Muscle of leg (tissue), 11 donors: Measurements from ENCODE around the gene TSEN15. TPM values are rescaled to one million over a fixed set of nuclear protein-coding genes. Genes with fewer than 3 reads are reported as not detected.

Source experiments
- DNase-seq: peaks from one replicate; pipeline ENCODE4 v3.0.0; 2013
- H3K27ac ChIP-seq: one replicate; pipeline ENCODE4 v1.5.1; 2013; ENCODE audit warnings: mild to moderate bottlenecking, low read length, control low read depth
- H3K27me3 ChIP-seq: one replicate; pipeline ENCODE4 v1.6.1; 2013; ENCODE audit warnings: low read length; ENCODE audit not compliant: control insufficient read depth, insufficient read depth
- H3K36me3 ChIP-seq: one replicate; pipeline ENCODE4 v1.6.1; 2013; ENCODE audit warnings: low read length; ENCODE audit not compliant: control insufficient read depth, insufficient read depth
- H3K4me1 ChIP-seq: one replicate; pipeline ENCODE4 v1.6.1; 2013; ENCODE audit warnings: low read length; ENCODE audit not compliant: control insufficient read depth, insufficient read depth
- H3K4me3 ChIP-seq: one replicate; pipeline ENCODE4 v1.5.1; 2013; ENCODE audit warnings: low read length, control low read depth
- H3K9me3 ChIP-seq: replicated peaks from 2 replicates; pipeline ENCODE4 v1.6.1; 2013; ENCODE audit warnings: low read depth, low read length; ENCODE audit not compliant: control insufficient read depth
- WGBS: methylation state at CpG from one replicate; pipeline ENCODE4 v1.1.5; 2013; ENCODE audit warnings: missing lambda C conversion rate; ENCODE audit not compliant: insufficient coverage; 5-methylcytosine and 5-hydroxymethylcytosine counted together
- polyA plus RNA-seq, 8 donors: library from polyadenylated mRNA; unstranded; fragments of 120-200 nt; gene quantifications; one replicate each; pipeline versions ENCODE4 v1.2.1 to v1.2.3, GENCODE V29; 2013; ENCODE audit warnings: inconsistent platforms in 1 of 8, low replicate concordance in 1 of 8; ENCODE audit not compliant: insufficient read length in 8 of 8, insufficient read depth in 1 of 8
- total RNA-seq: library from RNA; stranded (reverse); fragments of 120-200 nt; gene quantifications from one replicate; pipeline ENCODE4 v1.2.4, GENCODE V29; 2013

The TSEN15 gene
- total and polyA plus RNA-seq, 9 donors = 30.4 to 42.2 (median 34.1) TPM

DNA sequence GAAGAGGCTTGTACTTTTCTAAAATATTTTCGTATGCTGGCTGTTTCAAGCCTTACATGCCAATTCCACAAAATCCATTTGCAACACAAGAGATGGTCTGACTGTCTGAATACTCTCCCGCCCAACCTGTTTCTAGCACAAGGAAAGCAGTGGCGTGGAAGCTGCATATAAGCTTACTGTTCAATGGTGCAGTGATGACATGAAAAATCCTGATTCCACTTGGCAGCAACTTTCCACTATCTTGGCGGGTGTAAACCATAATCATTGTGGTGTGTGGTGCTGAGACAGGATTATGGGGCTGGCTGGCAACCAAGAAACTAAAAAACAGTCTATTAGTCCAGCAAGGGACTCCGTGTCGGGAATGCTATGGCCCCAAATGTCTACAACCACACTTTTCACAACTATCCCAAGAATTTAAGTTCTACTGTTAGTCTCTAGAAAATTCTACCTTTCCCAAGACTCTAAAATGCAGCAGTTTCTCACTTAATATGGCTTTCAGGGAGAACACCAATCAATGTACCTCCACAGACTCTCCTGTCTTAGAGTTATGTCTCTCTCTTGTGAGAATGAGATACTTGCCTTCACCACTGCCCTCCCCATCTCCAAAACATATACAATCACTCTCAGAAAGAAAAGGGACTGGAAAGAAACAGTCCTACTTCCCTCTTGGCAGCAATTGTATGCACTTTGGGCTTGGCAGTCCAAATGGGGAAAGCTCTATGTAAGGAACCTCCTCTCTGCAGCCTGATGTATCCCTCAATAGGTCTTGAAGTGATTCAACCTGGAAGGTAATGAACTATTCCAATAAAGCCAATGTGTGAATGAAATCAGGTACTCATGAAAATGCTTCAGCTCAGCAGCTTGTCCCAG is 23.5 kb upstream of the TSEN15 start:
- peaks cover 36% of the 10 kb centered on the region for H3K4me1 ChIP-seq
- WGBS = 0% methylated on average over 2 of the region's 6 CpGs
- DNase-seq = peak; percentile 93
- peaks cover 2% of the 10 kb centered on the region for H3K27me3 ChIP-seq
- no peaks in the 10 kb centered on the region for H3K9me3 ChIP-seq
- no peak overlapping the region for H3K4me3 ChIP-seq
- H3K27ac ChIP-seq = peak overlapping the region; percentile 15
- no peaks in the 10 kb centered on the region for H3K36me3 ChIP-seq

DNA sequence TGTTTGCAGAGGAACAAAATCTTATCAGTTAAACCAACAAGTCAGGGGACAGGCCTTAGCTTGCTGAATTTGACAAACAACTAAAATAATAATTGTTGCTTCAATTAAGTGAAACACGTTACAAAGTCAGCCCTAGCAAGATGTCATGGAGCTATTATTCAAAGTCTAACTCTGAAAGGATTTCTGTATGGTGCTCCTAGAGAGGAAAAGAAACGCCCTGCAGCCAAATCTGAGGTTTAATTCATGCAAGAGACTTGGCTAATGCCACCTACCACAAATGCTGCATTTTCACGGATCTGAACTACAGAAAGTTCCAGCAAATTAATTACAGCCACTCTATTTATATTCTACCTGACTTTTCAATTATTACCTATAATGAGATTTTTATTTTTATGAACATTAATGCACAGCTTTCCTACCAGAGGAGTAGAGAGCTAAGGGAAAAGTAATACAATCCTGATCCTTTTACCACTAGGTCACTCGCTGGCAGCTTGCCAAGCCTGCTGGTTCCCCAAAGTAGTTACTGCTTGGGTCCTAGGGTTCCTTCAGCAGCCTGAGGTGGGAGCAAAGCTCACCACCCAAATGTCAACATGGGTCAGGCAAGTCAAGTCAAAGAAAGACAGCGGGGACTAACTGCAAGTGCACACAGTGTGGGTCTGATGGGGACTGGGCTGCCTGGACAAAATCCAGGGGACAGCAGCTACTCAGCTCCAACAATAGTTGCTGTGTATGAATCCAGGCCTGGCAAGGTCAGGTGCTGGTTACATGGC is 22.5 kb upstream of the TSEN15 start:
- Histone ChIP-seq H3K27me3 (peaks cover 2% of the 10 kb centered on the region), H3K27ac (no peak overlapping the region), H3K4me1 (peaks cover 31% of the 10 kb centered on the region), H3K36me3 (no peaks in the 10 kb centered on the region), H3K4me3 (no peak overlapping the region), H3K9me3 (no peaks in the 10 kb centered on the region)
- peak; percentile 25 for DNase-seq
- no CpG with 5 or more reads among the region's 5 CpGs for WGBS

DNA sequence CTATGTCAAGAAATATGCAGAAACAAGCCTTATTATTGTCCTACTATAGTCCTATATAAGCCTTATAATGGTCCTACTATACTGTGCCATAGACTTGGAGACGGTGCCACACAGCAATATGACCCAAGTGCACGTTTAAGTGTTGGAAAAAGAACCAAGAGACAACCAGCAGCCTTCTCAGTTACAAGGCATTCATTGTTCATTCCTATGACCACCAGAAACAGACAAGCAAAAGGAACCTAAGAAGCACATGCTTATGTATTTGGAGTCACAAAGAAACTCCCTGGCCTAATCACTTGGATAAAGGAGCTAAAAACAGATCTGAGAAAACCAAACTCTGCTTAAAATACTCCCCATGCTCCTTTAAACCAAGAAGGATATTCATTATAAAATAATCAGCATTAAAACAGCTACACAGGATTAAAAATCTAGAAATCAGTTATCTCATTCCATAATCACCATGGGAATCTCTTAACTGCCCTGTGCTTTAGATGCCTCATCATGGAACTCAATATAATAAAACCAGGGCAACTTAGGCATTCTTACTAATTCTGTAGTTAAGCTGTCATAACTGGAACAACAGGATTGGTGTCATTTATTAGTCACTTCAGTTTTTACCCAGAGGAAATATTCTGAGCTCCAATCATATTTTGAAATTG is 21.0 kb upstream of the TSEN15 start:
- no peaks in the 10 kb centered on the region for H3K9me3 ChIP-seq
- DNase-seq = no peak
- H3K36me3 ChIP-seq = no peaks in the 10 kb centered on the region
- H3K4me3 ChIP-seq = no peak overlapping the region
- no peak overlapping the region for H3K27ac ChIP-seq
- WGBS = no CpG with 5 or more reads among the region's 2 CpGs
- H3K27me3 ChIP-seq = peaks cover 2% of the 10 kb centered on the region
- H3K4me1 ChIP-seq = peaks cover 22% of the 10 kb centered on the region

DNA sequence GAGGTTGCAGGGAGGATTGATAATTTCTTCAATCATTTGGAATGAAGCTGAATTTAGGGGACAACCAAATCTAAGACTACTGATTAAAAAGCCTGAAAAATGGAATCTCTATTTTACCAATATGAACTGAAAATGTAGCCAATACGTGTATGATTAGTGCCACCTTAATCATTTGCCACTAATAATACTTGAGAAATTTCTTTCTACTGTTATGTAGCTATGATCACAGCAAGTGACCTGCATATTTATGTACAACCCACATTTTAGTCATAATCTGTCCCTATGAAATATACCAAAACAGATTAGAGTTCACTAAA is 20.5 kb upstream of the TSEN15 start:
- DNase-seq = no peak
- peaks cover 7% of the 10 kb centered on the region for H3K27me3 ChIP-seq
- H3K4me3 ChIP-seq = no peak overlapping the region
- H3K4me1 ChIP-seq = peaks cover 22% of the 10 kb centered on the region
- H3K9me3 ChIP-seq = no peaks in the 10 kb centered on the region
- no CpG with 5 or more reads among the region's 1 CpG for WGBS
- H3K27ac ChIP-seq = no peak overlapping the region
- H3K36me3 ChIP-seq = no peaks in the 10 kb centered on the region

GRCh38 chr1:184031409-184032107 is 20.0 kb upstream of the TSEN15 start:
- Histone ChIP-seq H3K27ac (no peak overlapping the region), H3K4me3 (no peak overlapping the region), H3K4me1 (peaks cover 26% of the 10 kb centered on the region), H3K9me3 (no peaks in the 10 kb centered on the region), H3K27me3 (peaks cover 12% of the 10 kb centered on the region), H3K36me3 (no peaks in the 10 kb centered on the region)
- DNase-seq = no peak
- WGBS = 87% methylated on average over 4 of the region's 8 CpGs

DNA sequence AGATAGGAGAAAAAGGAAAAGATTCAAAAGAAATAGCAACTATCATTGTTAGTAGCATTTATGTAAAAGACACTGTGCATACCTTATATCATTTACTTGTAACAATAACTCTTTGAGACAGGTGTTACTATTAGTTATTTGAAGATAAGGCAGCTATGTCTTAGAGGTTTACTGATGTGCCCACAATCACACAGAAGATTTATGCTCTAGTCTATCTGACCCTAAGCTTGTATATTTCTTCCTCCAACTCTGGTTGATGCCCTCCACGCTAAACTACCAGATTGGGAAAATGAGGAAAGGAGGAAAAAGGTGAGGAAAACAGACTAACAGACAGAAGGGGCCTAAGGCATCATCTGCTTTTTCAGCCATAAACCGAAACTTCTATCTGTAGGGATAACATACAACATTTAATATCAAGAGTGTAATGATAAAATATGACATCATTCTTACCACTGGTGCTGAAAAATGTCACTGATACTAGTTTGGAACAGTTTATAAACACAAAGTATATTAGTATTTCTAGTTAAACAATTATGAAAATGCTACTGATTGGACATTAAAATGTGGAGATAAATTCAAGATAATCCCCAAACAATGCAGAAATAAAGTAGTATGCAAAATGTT is 19.1 kb upstream of the TSEN15 start:
- peaks cover 26% of the 10 kb centered on the region for H3K4me1 ChIP-seq
- H3K27ac ChIP-seq = no peak overlapping the region
- no peak for DNase-seq
- no peak overlapping the region for H3K4me3 ChIP-seq
- no peaks in the 10 kb centered on the region for H3K36me3 ChIP-seq
- peaks cover 14% of the 10 kb centered on the region for H3K27me3 ChIP-seq
- WGBS = no CpG with 5 or more reads among the region's 2 CpGs
- no peaks in the 10 kb centered on the region for H3K9me3 ChIP-seq

GRCh38 chr1:184032930-184033418 is 18.6 kb upstream of the TSEN15 start:
- WGBS = 83% methylated on average over 1 of the region's 3 CpGs
- Histone ChIP-seq H3K27me3 (peaks cover 14% of the 10 kb centered on the region), H3K36me3 (no peaks in the 10 kb centered on the region), H3K27ac (no peak overlapping the region), H3K4me3 (no peak overlapping the region), H3K9me3 (no peaks in the 10 kb centered on the region), H3K4me1 (peaks cover 23% of the 10 kb centered on the region)
- DNase-seq = no peak

GRCh38 chr1:184033711-184034167 is 17.8 kb upstream of the TSEN15 start:
- 69% methylated on average over 2 of the region's 2 CpGs for WGBS
- H3K4me1 ChIP-seq = peaks cover 16% of the 10 kb centered on the region
- H3K27ac ChIP-seq = no peak overlapping the region

DNA sequence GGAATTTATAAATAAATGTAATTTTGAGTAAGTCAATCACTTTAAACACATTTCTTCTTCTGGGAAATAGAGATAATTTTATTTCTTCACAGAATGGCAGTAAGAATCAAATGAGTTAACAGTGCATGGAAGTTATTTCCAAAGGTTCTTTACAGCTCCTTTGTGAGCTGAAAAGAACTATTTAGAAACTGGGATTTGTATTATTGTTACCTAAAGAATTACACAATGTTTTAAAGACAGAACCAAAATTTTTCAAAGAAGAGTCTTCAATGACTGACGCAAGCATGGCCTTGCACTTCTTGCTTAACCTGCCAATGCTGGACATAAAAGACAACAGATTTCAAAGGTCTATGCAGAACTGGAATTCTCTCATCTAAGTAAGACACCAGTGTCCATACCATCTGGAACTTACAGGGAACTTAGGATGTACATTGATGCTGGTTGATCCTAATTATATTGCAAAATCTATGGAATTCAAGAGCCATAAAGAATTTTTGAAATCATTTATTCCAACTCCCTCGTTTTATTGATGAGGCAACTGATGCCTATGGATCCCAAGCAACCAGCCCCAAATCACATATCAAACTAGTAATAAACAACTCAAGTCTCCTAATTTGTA is 16.7 kb upstream of the TSEN15 start:
- H3K36me3 ChIP-seq = no peaks in the 10 kb centered on the region
- H3K4me1 ChIP-seq = peaks cover 9% of the 10 kb centered on the region
- no peak overlapping the region for H3K27ac ChIP-seq
- peaks cover 14% of the 10 kb centered on the region for H3K27me3 ChIP-seq
- H3K9me3 ChIP-seq = no peaks in the 10 kb centered on the region
- WGBS = no CpG with 5 or more reads among the region's 2 CpGs
- no peak for DNase-seq
- H3K4me3 ChIP-seq = no peak overlapping the region

More at GRCh38 chr1:184033711-184034167, 17.8 kb upstream of the TSEN15 start:
- Histone ChIP-seq H3K9me3 (no peaks in the 10 kb centered on the region), H3K36me3 (no peaks in the 10 kb centered on the region), H3K27me3 (peaks cover 14% of the 10 kb centered on the region), H3K4me3 (no peak overlapping the region)
- no peak for DNase-seq
